ENCODE measurements around the gene CSK. TPM values are rescaled to one million over a fixed set of nuclear protein-coding genes. Genes with fewer than 3 reads are reported as not detected.

CSK gene
- total RNA-seq, 4 donors from 2014 or later, result 30.6 to 130 (median 45.2) TPM

DNA sequence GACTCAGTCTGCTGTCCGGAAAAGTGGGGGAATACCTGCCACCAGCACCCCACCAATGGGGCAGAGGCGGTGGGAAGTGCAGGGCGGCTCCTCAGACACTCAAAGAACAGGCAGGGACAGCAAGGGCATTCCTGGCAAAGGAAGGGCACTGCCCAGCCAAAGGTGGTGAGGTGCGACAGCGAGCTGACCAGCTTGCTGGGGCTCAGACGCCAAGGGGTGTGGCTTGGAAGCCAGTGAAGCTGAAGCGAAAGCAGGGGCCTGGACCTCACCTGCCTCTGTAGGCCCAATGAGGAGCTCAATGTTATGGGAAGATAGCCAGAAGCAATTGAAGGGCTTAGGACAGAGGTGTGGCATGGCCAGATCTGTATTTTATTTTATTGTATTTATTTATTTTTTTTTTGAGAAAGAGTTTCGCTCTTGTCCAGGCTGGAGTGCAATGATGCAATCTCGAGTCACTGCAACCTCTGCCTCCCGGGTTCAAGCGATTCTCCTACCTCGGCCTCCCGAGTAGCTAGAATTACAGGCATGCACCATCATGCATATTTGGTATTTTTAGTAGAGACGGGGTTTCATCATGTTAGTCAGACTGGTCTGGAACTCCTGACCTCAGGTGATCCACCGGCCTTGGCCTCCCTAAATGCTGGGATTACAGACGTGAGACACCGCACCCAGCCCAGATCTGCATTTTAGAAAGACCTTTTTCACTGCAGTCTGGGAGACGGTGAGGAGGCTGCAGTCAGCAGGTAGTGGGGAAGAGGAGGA lies 26.4 kb downstream of the CSK start:
- H3K27ac ChIP-seq, result peak overlapping the region in 2 of 4 donors; percentile 46 to 49

DNA sequence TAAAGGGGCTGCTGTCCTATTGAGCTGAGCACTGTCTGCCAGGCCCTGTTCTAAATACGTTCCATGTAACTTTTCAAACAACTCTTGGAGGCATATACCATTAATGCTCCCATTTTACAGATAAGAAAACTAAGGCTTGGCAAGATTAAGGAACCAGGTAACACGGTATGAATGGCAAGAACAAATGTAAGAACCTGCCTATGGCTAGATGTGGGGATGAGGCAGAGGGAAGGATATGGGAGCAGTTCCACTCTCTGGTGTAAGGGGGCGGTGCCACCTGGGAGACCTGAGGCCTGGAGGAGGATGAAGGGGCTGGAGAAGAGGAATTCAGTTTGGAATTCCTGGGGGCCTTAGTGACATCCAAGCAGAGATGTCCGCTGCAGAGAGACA lies 27.0 kb downstream of the CSK start:
- DNase-seq, result no peak
- H3K9me3 ChIP-seq, result no peaks in the 10 kb centered on the region
- H3K4me1 ChIP-seq, result peaks cover 0 to 19% (median 3%) of the 10 kb centered on the region in 3 donors
- peaks cover 0 to 19% (median 0%) of the 10 kb centered on the region in 3 donors for H3K36me3 ChIP-seq
- H3K27me3 ChIP-seq, result no peaks in the 10 kb centered on the region
- H3K27ac ChIP-seq, result no peak overlapping the region
- WGBS, 2 donors, result 59 to 71% methylated on average over 3 to 4 of the region's 4 CpGs
- no peak overlapping the region for H3K4me3 ChIP-seq
- intact Hi-C loops (cut with DNase I), result loop anchor here (10.0 kb wide), 1 partner anchor 96 kb away; the partner anchor contains the start of gene FAM219B
- TF ChIP-seq POLR2A (IDR thresholded peaks at IDR 0.05), result no peak
- TF ChIP-seq, protein P1, sequence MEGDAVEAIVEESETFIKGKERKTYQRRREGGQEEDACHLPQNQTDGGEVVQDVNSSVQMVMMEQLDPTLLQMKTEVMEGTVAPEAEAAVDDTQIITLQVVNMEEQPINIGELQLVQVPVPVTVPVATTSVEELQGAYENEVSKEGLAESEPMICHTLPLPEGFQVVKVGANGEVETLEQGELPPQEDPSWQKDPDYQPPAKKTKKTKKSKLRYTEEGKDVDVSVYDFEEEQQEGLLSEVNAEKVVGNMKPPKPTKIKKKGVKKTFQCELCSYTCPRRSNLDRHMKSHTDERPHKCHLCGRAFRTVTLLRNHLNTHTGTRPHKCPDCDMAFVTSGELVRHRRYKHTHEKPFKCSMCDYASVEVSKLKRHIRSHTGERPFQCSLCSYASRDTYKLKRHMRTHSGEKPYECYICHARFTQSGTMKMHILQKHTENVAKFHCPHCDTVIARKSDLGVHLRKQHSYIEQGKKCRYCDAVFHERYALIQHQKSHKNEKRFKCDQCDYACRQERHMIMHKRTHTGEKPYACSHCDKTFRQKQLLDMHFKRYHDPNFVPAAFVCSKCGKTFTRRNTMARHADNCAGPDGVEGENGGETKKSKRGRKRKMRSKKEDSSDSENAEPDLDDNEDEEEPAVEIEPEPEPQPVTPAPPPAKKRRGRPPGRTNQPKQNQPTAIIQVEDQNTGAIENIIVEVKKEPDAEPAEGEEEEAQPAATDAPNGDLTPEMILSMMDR (IDR thresholded peaks at IDR 0.05), result peak in 1 of 6 experiments; percentile 6

More for the DNA sequence above, 26.4 kb downstream of the CSK start:
- no peaks in the 10 kb centered on the region for H3K27me3 ChIP-seq
- WGBS, 2 donors, result 35 to 73% methylated on average over 10 to 15 of the region's 18 CpGs
- H3K4me1 ChIP-seq, result peaks cover 0 to 19% (median 3%) of the 10 kb centered on the region in 3 donors
- H3K4me3 ChIP-seq, result no peak overlapping the region
- intact Hi-C loops (cut with DNase I), result loop anchor here (10.0 kb wide), 1 partner anchor 97 kb away; the partner anchor contains the start of gene FAM219B
- peaks cover 3 to 25% (median 5%) of the 10 kb centered on the region in 3 donors for H3K36me3 ChIP-seq
- no peak for TF ChIP-seq POLR2A (IDR thresholded peaks at IDR 0.05)
- TF ChIP-seq, protein P1 (IDR thresholded peaks at IDR 0.05), result no peak
- no peak for DNase-seq
- H3K9me3 ChIP-seq, result no peaks in the 10 kb centered on the region

DNA sequence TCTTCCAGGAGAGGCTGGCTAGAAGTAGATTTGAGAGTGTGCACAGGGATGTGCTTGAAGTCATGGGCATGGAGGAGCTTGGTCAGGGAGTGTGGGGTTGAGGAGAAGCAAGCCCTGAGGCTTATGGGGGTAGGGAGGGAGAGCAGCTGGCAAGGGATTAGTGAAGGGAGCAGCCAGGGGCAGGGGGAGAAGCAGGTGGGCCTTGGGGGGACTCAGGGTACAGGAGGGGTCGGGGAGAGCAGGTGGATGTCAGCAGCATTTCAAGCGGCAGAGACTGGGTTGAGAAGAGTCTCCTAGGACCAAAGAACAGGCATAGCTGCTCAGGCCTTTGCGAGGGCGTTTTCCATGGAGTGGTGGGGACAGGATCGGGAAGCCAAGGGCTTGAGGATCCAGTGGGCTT lies 27.4 kb downstream of the CSK start:
- DNase-seq, result no peak
- Histone ChIP-seq H3K27me3 (no peaks in the 10 kb centered on the region), H3K36me3 (peaks cover 0 to 15% (median 0%) of the 10 kb centered on the region in 3 donors), H3K4me1 (peaks cover 0 to 20% (median 3%) of the 10 kb centered on the region in 3 donors), H3K4me3 (no peak overlapping the region), H3K9me3 (no peaks in the 10 kb centered on the region), H3K27ac (no peak overlapping the region)
- 67 to 72% methylated on average over 5 of the region's 5 CpGs for WGBS, 2 donors
- TF ChIP-seq, protein P1 (IDR thresholded peaks at IDR 0.05), result no peak
- no peak for TF ChIP-seq POLR2A (IDR thresholded peaks at IDR 0.05)
- intact Hi-C loops (cut with DNase I), result loop anchor here (10.0 kb wide), 1 partner anchor 96 kb away; the partner anchor contains the start of gene FAM219B

DNA sequence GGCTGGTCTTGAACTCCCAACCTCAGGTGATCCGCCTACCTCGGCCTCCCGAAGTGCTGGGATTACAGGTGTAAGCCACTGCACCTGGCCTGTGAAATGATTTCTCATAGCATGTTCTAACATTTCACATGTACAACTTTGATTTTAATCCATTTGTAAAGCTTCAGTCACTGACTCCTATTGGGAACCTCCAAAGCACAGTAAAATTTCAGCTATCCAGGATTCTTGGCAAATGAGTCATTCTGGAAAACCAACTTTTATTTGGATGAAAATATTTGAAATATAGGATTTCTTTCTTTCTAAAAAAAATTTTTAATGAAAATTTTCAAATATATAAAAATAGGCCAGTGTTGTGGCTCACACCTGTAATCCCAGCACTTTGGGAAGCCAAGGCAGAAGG lies 28.1 kb downstream of the CSK start:
- H3K4me1 ChIP-seq, result peaks cover 0 to 27% (median 6%) of the 10 kb centered on the region in 3 donors
- intact Hi-C loops (cut with DNase I), result loop anchor here (10.0 kb wide), 1 partner anchor 95 kb away; the partner anchor contains the start of gene FAM219B
- H3K9me3 ChIP-seq, result no peaks in the 10 kb centered on the region
- H3K27ac ChIP-seq, result no peak overlapping the region
- 51 to 61% methylated on average over 2 to 3 of the region's 3 CpGs for WGBS, 2 donors
- H3K36me3 ChIP-seq, result peaks cover 0 to 8% (median 0%) of the 10 kb centered on the region in 3 donors
- no peak for TF ChIP-seq POLR2A (IDR thresholded peaks at IDR 0.05)
- TF ChIP-seq, protein P1 (IDR thresholded peaks at IDR 0.05), result no peak
- no peak overlapping the region for H3K4me3 ChIP-seq
- no peak for DNase-seq
- no peaks in the 10 kb centered on the region for H3K27me3 ChIP-seq

DNA sequence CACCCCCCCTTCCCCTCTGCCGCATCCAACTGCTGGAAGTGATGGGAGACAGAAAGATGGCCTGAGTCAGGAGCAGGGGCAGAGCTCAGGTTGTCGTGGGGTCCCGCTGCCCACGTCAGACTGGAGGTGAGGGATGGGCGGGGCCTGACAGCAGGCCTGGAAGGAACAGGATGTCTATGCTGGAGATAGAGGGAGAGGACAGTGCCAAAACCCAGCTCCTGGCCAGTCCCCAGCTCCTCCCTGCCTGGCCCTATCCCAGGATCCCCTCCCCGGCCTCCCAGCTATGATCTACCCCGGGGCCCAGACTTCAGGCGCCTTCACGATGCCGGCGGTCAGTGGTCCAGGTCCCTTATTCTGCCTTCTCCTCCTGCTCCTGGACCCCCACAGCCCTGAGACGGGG lies 30.7 kb downstream of the CSK start, which contains the start of gene LMAN1L:
Gene LMAN1L, plus strand, starts transcription at position 303 of the 400 bp plus-strand sequence. Its CDS starts 20 bp downstream, at position 323.
- 63 to 73% methylated on average over 6 to 11 of the region's 12 CpGs for WGBS, 2 donors
- H3K27me3 ChIP-seq, result no peaks in the 10 kb centered on the region

More for the DNA sequence above, 30.7 kb downstream of the CSK start, which contains the start of gene LMAN1L:
- Histone ChIP-seq H3K4me3 (no peak within 1 kb of the TSS), H3K9me3 (no peaks in the 10 kb centered on the region), H3K4me1 (peaks cover 7 to 47% (median 22%) of the 10 kb centered on the region in 3 donors), H3K36me3 (no peaks in the 10 kb centered on the region), H3K27ac (no peak within 1 kb of the TSS)
- TF ChIP-seq, protein P1 (IDR thresholded peaks at IDR 0.05), result no peak
- no peak for TF ChIP-seq POLR2A (IDR thresholded peaks at IDR 0.05)
- intact Hi-C loops (cut with DNase I), result no loop called here
- DNase-seq, result no peak

All from esophagus squamous epithelium (tissue), 5 donors.